GM12865 (cell line): ENCODE results near the gene POLA1.

Experiments
- DNase-seq: peaks from one replicate; pipeline ENCODE4 v3.0.0; 2010; ENCODE audit warnings: low read depth
- H3K4me3 ChIP-seq: 2 replicates; pipeline ENCODE4 v1.5.1; 2011; ENCODE audit warnings: mild to moderate bottlenecking, low read depth, low read length, control low read depth
- CTCF ChIP-seq: IDR thresholded peaks from 2 replicates; pipeline ENCODE4 v1.5.1; 2011; ENCODE audit warnings: low read length, control low read depth, low read depth, inconsistent platforms; ENCODE audit not compliant: insufficient read depth; ENCODE audit errors: missing control alignments

POLA1 gene

GRCh38 chrX:25026576-25026975 is 332.9 kb downstream of the POLA1 start:
- H3K4me3 ChIP-seq = no peak overlapping the region
- no peak for TF ChIP-seq CTCF
- DNase-seq = no peak

GRCh38 chrX:25028726-25029125 is 335.0 kb downstream of the POLA1 start:
- no peak for DNase-seq
- H3K4me3 ChIP-seq = no peak overlapping the region
- TF ChIP-seq CTCF = no peak

GRCh38 chrX:25029288-25029825 is 335.6 kb downstream of the POLA1 start:
- no peak overlapping the region for H3K4me3 ChIP-seq
- DNase-seq = no peak
- TF ChIP-seq CTCF = no peak

- TF ChIP-seq CTCF = peak; percentile 10
- no peak for DNase-seq
- no peak overlapping the region for H3K4me3 ChIP-seq
These were observed 341.2 kb downstream of the POLA1 start for GRCh38 chrX:25034889-25035288.

- H3K4me3 ChIP-seq = no peak overlapping the region
- no peak for DNase-seq
- no peak for TF ChIP-seq CTCF
These were observed 345.3 kb downstream of the POLA1 start for GRCh38 chrX:25039036-25039435.

- no peak overlapping the region for H3K4me3 ChIP-seq
- TF ChIP-seq CTCF = no peak
- DNase-seq = no peak
These were observed 349.5 kb downstream of the POLA1 start for GRCh38 chrX:25043192-25043591.
